KMS-11 (cell line): Measurements from ENCODE around the gene AXIN1.

Source experiments
- H2AFZ ChIP-seq: fragments of 200-600 bp; sonication (generic); 2 replicates; pipeline ENCODE4 v1.6.1; 2016; ENCODE audit warnings: antibody characterized with exemption, mixed run types, low read depth
- H3K27ac ChIP-seq: fragments of 200-600 bp; sonication (generic); 2 replicates; pipeline ENCODE4 v1.6.1; 2016; ENCODE audit warnings: mild to moderate bottlenecking, mixed run types
- H3K27me3 ChIP-seq: fragments of 200-600 bp; sonication (generic); 2 replicates; pipeline ENCODE4 v1.6.1; 2017; ENCODE audit warnings: mild to moderate bottlenecking, low read depth, mixed run types, moderate library complexity; ENCODE audit not compliant: insufficient read depth
- H3K36me3 ChIP-seq: fragments of 200-600 bp; sonication (generic); 2 replicates; pipeline ENCODE4 v1.6.1; 2017; ENCODE audit warnings: mild to moderate bottlenecking, mixed run types; ENCODE audit not compliant: insufficient read depth
- H3K4me1 ChIP-seq: fragments of 200-600 bp; sonication (generic); 2 replicates; pipeline ENCODE4 v1.6.1; 2016; ENCODE audit warnings: mild to moderate bottlenecking, low read depth, mixed run types; ENCODE audit not compliant: poor library complexity, severe bottlenecking
- H3K4me2 ChIP-seq: fragments of 200-600 bp; sonication (generic); 2 replicates; pipeline ENCODE4 v1.7.0; 2016; ENCODE audit warnings: mild to moderate bottlenecking, mixed run types
- H3K4me3 ChIP-seq: fragments of 200-600 bp; sonication (generic); IDR thresholded peaks from 2 replicates; pipeline ENCODE4 v1.6.1; 2017; ENCODE audit warnings: low read depth, low read length, mixed read lengths; ENCODE audit not compliant: insufficient read depth
- H3K79me2 ChIP-seq: fragments of 200-600 bp; sonication (generic); 2 replicates; pipeline ENCODE4 v1.6.1; 2016; ENCODE audit warnings: low read depth, mixed run types; ENCODE audit not compliant: insufficient read depth
- H3K9ac ChIP-seq: fragments of 200-600 bp; sonication (generic); 2 replicates; pipeline ENCODE4 v1.6.1; 2016; ENCODE audit warnings: mild to moderate bottlenecking, mixed run types
- H4K20me1 ChIP-seq: fragments of 200-600 bp; sonication (generic); 2 replicates; pipeline ENCODE4 v1.6.1; 2016; ENCODE audit warnings: mild to moderate bottlenecking, mixed run types; ENCODE audit not compliant: insufficient read depth
- TF ChIP-seq, protein P1 (sequence below): fragments of 200-600 bp; sonication (generic); conservative IDR thresholded peaks from 2 replicates; pipeline ENCODE4 v1.6.1; 2017; ENCODE audit warnings: low read depth, mild to moderate bottlenecking, antibody characterized with exemption, low read length, moderate library complexity, mixed read lengths

AXIN1 gene

DNA sequence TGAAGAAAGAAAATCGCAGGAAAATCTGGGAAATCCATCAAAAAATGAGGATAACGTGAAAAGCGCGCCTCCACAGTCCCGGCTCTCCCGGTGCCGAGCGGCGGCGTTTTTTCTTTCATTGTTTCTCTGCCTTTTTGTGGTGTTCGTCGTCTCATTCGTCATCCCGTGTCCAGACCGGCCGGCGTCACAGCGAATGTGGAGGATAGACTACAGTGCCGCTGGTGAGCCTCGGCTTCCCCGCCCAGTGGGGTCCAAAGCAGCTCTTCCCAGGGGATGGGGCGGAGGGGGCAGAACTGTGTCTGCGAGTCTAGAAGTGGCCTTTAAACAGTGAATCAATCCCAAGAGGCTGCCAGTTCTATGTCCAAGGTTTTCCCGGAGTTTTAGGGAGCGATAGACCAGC lies 98.1 kb downstream of the AXIN1 start:
- Histone ChIP-seq H3K36me3 (no peaks in the 10 kb centered on the region), H4K20me1 (no peaks in the 10 kb centered on the region), H3K4me3 (no peak overlapping the region), H3K9ac (no peak overlapping the region), H3K79me2 (no peaks in the 10 kb centered on the region), H2AFZ (no peak overlapping the region), H3K4me1 (no peaks in the 10 kb centered on the region), H3K27me3 (no peaks in the 10 kb centered on the region), H3K27ac (no peak overlapping the region), H3K4me2 (no peak overlapping the region)
- TF ChIP-seq, protein P1, sequence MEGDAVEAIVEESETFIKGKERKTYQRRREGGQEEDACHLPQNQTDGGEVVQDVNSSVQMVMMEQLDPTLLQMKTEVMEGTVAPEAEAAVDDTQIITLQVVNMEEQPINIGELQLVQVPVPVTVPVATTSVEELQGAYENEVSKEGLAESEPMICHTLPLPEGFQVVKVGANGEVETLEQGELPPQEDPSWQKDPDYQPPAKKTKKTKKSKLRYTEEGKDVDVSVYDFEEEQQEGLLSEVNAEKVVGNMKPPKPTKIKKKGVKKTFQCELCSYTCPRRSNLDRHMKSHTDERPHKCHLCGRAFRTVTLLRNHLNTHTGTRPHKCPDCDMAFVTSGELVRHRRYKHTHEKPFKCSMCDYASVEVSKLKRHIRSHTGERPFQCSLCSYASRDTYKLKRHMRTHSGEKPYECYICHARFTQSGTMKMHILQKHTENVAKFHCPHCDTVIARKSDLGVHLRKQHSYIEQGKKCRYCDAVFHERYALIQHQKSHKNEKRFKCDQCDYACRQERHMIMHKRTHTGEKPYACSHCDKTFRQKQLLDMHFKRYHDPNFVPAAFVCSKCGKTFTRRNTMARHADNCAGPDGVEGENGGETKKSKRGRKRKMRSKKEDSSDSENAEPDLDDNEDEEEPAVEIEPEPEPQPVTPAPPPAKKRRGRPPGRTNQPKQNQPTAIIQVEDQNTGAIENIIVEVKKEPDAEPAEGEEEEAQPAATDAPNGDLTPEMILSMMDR, result no peak

DNA sequence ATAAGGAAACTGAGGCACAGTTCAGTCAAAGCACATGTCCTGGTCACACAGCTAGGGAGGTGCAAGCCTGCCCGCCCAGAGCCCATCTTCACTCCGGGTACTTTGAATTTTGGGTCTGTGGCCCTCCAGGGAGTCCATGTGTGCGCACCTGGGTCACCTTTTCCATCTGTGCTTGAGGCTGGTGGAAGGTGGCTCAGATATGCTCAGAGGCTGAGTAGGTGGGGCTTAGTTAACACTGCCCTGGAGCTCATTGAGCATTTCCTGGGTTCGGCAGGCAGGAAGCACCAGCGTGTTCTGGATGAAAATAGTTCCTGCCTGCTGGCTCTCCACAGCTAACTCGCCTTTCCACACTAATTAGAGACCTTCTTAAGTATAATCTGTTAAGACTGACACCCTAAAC lies 98.7 kb downstream of the AXIN1 start:
- Histone ChIP-seq H3K27me3 (no peaks in the 10 kb centered on the region), H2AFZ (no peak overlapping the region), H3K4me3 (no peak overlapping the region), H3K79me2 (no peaks in the 10 kb centered on the region), H3K36me3 (no peaks in the 10 kb centered on the region), H3K27ac (no peak overlapping the region), H3K4me1 (no peaks in the 10 kb centered on the region), H3K9ac (no peak overlapping the region), H3K4me2 (no peak overlapping the region), H4K20me1 (no peaks in the 10 kb centered on the region)
- TF ChIP-seq, protein P1, result no peak

DNA sequence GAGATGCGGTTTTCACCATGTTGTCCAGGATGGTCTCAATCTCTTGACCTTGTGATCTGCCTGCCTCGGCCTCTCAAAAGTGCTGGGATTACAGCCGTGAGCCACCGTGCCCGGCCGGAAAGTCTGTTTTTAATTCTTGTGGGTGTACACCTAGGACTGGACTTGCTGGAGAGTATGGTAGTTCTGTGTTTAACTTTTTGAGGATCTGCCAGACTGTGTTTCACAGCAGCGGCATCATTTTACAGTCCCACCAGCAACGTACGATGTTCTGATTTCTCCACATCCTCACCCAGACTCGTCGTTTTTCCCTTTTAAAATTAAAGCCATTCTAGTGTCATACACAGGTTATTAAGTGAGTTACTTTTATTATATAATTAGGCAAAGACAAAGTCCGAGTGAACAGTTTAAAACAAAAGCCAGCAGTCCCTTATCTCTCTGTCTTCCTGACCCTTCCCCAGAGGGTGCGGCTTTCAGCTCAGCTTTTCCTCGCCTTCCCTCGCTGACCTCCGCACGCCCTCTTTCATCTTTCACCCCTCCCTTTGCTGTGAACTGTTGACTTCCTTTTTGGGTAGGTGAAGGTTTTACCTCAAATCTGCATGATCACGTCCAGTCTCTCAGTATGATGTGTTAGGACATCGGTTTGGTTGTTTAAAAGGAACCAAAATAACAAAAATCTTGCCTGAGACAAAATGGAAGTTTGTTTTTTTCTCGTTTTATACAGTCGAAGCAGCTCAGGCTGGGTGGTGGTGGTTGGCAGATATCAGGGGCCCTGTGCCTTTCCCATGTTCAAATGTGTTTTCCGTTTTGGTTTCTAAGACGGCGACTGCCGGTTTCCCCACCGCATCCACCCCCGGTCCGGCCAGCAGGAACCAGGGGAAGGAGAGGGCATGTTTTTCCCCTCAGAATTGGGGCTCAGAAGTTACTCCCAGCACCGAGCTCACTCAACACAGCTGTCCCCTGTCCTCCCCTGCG lies 99.9 kb downstream of the AXIN1 start:
- TF ChIP-seq, protein P1, result no peak
- H4K20me1 ChIP-seq, result no peaks in the 10 kb centered on the region
- H3K4me1 ChIP-seq, result no peaks in the 10 kb centered on the region
- H3K4me3 ChIP-seq, result no peak overlapping the region
- no peaks in the 10 kb centered on the region for H3K79me2 ChIP-seq
- H3K4me2 ChIP-seq, result no peak overlapping the region
- H3K27ac ChIP-seq, result no peak overlapping the region
- no peak overlapping the region for H2AFZ ChIP-seq
- no peak overlapping the region for H3K9ac ChIP-seq
- no peaks in the 10 kb centered on the region for H3K27me3 ChIP-seq
- H3K36me3 ChIP-seq, result no peaks in the 10 kb centered on the region

DNA sequence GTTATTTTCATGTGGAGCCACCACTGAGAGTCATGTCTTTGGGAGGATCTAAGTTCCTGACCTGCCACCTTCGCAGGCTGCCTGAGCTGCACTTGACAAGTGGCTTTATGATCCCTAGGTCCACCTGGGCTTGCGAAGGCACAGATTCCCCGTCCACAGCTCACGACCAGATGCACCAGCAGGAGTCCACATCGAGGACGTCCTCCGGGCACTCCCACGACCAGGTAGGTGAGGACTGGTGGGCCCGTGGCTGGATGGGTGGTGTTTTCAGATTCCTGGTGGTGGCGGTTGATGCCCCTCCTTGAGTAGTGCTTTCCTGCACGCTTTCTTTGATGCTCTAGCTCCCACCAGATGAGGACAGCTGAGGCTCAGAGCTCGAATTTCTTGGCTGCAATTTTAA lies 103.1 kb downstream of the AXIN1 start:
- Histone ChIP-seq H3K4me3 (no peak overlapping the region), H3K4me1 (no peaks in the 10 kb centered on the region), H4K20me1 (no peaks in the 10 kb centered on the region), H3K36me3 (no peaks in the 10 kb centered on the region), H3K79me2 (no peaks in the 10 kb centered on the region), H3K27ac (no peak overlapping the region), H3K27me3 (no peaks in the 10 kb centered on the region), H2AFZ (no peak overlapping the region), H3K9ac (no peak overlapping the region), H3K4me2 (no peak overlapping the region)
- TF ChIP-seq, protein P1, result no peak
